Natural killer cell treated with Interleukin-12 subunit alpha and Interleukin-12 subunit beta and Interleukin-15 and Interleukin-18, amount 100 ng/mL, for 72 hours (primary cell): ENCODE results near the gene GABRA5. TPM values are rescaled to one million over a fixed set of nuclear protein-coding genes. Genes with fewer than 3 reads are reported as not detected.

ENCODE experiments used
- total RNA-seq, 2 donors: library from RNA; stranded (reverse); gene quantifications; one replicate each; pipeline ENCODE4 v1.2.3, GENCODE V29; 2022

GABRA5 gene
- total RNA-seq, 2 donors from 2014 or later: not detected

Other genes with a start within 250 kb of the GABRA5 start
- not detected for gene GABRB3, start 94.0 kb upstream of the GABRA5 start, total RNA-seq
- gene GABRG3, start 104.1 kb downstream of the GABRA5 start, total RNA-seq: not detected